Dendritic cell treated with granulocyte-macrophage colony-stimulating factor and Interleukin-4, amounts not matched to agents 40 ng/mL and 50 ng/mL, for 4 days (primary cell): ENCODE measurements around the gene COL23A1.
A peak's percentile ranks its signal among the peaks of the same experiment; 100 is the strongest.

Source experiments
- H3K27ac Mint-ChIP-seq: one replicate; pipeline ENCODE4 v1.8.0; 2022; ENCODE audit warnings: mild to moderate bottlenecking, mixed read lengths
- H3K27me3 Mint-ChIP-seq: one replicate; pipeline ENCODE4 v1.8.0; 2022; ENCODE audit warnings: mild to moderate bottlenecking, mixed read lengths
- H3K36me3 Mint-ChIP-seq: one replicate; pipeline ENCODE4 v1.8.0; 2022; ENCODE audit warnings: low read depth, mixed read lengths
- H3K4me1 Mint-ChIP-seq: one replicate; pipeline ENCODE4 v1.8.0; 2022; ENCODE audit warnings: low read depth, mixed read lengths
- H3K4me3 Mint-ChIP-seq: one replicate; pipeline ENCODE4 v1.8.0; 2022; ENCODE audit warnings: mild to moderate bottlenecking, moderate library complexity, mixed read lengths
- H3K9me3 Mint-ChIP-seq: one replicate; pipeline ENCODE4 v1.8.0; 2022; ENCODE audit warnings: mixed read lengths
- intact Hi-C: fragments of 100-400 bp; cut with micrococcal nuclease; formaldehyde crosslinking; loops from one replicate; pipeline ENCODE4 v1.15.0; 2022

COL23A1 gene

DNA sequence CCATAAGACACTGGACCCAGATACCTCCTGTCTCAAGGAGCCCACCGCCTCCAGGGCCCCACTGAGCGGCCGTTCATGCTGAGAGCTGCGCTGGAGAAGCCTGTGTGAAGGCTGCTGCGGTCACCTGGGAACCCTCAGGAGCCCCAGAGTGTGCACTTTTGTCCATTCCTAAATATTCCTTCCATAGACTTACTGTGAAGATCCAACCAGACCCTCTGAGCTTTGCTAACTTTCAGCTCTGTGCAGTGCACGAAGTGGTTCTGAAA is 119.5 kb downstream of the COL23A1 start:
- intact Hi-C loops, result no loop called here
- Mint-ChIP-seq H3K4me1 (peaks cover 69% of the 10 kb centered on the region), H3K4me3 (no peak overlapping the region), H3K9me3 (no peaks in the 10 kb centered on the region), H3K36me3 (no peaks in the 10 kb centered on the region), H3K27ac (no peak overlapping the region), H3K27me3 (peaks cover 7% of the 10 kb centered on the region)

DNA sequence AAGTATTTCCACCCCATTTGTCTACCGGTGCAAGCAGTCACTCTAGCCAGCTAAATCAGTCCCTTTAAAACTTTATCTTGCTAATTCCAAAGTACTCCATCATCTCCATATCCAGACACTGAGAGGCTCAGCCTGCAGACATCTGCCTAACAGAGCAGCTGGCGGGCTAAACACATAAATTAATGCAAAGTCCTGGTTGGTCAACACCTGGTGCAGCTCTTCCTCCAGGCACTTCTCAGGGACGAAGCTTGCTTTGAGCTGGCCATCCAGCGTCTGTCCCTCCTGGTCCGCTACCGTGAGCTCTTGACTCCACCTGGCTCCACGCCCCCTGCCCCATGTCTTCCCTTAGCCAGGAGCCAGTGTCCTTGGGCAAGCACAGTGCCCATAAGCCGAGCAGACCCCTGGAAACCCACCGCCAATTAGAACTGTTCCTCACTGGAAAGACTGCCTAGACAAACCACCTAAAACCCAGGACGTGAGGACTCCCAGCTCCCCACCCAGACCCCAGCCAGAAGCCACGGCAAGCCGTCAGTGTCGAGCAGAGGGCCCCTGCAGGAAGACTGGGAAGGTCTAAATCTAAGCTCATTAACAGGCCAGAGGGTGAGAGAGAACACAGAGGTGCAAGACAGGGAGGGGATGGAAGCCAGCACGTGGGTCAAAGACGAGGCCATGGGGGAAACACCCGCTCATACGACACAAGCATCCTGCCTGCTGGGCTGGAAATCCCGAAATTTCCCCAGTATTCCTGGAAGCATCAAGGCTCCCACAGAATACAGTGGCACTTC is 120.0 kb downstream of the COL23A1 start:
- H3K27ac Mint-ChIP-seq, result no peak overlapping the region
- H3K4me3 Mint-ChIP-seq, result no peak overlapping the region
- H3K27me3 Mint-ChIP-seq, result peaks cover 11% of the 10 kb centered on the region
- no peaks in the 10 kb centered on the region for H3K36me3 Mint-ChIP-seq
- H3K4me1 Mint-ChIP-seq, result peaks cover 72% of the 10 kb centered on the region
- intact Hi-C loops, result loop anchor here (10.0 kb wide), 1 partner anchor 185 kb away; no protein-coding TSS in a partner anchor
- H3K9me3 Mint-ChIP-seq, result no peaks in the 10 kb centered on the region

DNA sequence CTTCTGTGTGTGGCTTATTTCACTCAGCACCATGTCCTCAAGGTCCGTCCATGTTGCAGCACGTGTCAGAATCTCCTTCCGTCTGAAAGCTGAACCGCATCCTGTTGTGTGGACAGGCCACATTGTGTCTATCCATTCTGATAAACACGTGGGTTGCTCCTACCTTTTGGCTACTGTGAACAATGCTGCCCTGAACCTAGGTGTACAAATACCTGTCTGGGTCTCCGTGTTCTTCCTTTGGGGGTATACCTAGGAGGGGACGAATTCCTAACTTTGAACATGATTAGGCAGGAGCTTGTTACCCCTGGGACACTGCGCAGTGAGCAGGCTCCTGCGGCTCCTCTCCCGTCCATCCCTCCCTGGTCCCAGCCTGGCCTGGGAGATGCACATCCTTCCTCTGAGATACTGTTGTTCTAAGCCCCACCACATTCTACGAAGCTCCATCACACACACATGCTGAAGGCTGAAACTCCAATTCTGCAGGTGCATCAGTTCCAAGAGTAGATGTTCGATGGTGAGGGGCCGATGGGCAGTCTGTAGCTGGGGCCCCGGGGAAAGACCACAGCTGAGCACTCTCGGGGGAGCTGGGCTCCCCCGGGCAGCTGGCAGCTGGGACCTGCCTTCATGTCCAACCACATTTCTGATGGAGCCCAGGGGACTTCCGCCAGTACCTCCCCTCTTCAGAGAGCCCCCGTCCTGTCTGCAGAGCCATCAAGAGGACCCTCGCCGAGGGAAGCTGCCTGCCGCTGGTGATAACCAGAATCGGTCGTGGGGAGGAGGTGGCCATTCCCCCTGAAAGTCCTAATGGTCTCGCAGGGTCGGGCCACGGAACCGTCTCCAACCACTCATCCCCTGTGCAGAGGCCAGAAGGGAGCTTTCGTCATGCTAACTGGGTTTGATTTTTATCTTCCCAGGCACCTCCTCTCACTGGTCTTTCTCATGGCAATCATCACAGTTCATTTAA is 120.9 kb downstream of the COL23A1 start:
- Mint-ChIP-seq H3K4me1 (peaks cover 75% of the 10 kb centered on the region), H3K4me3 (no peak overlapping the region), H3K27me3 (peaks cover 11% of the 10 kb centered on the region), H3K36me3 (no peaks in the 10 kb centered on the region), H3K9me3 (no peaks in the 10 kb centered on the region), H3K27ac (peak overlapping the region; percentile 79)
- intact Hi-C loops, result loop anchor here (10.0 kb wide), 1 partner anchor 184 kb away; no protein-coding TSS in a partner anchor

DNA sequence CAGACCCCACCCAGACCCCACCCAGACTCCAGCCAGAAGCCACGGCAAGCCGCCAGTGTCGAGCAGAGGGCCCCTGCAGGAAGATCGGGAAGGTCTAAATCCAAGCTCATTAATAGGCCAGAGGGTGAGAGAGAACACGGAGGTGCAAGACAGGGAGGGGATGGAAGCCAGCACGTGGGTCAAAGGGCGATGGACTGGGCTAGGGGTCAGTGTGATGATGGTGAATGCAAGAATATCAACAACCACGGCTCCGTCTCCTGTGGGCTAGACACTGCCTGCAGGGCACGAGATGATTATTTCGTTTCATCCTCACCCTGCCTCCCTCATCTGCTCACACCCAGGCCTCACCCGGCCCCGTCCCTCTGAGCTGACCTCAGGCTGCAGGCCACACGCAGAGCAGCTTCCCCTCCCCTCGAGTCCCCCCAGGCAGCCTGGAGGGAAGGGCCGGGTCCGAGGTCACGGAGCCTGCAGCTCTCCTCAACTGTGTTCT is 122.0 kb downstream of the COL23A1 start:
- H3K4me1 Mint-ChIP-seq, result peaks cover 71% of the 10 kb centered on the region
- H3K27ac Mint-ChIP-seq, result peak overlapping the region; percentile 79
- intact Hi-C loops, result loop anchor here (10.0 kb wide), 1 partner anchor 183 kb away; no protein-coding TSS in a partner anchor
- peak overlapping the region; percentile 26 for H3K4me3 Mint-ChIP-seq
- H3K36me3 Mint-ChIP-seq, result no peaks in the 10 kb centered on the region
- H3K27me3 Mint-ChIP-seq, result peaks cover 11% of the 10 kb centered on the region
- H3K9me3 Mint-ChIP-seq, result no peaks in the 10 kb centered on the region

DNA sequence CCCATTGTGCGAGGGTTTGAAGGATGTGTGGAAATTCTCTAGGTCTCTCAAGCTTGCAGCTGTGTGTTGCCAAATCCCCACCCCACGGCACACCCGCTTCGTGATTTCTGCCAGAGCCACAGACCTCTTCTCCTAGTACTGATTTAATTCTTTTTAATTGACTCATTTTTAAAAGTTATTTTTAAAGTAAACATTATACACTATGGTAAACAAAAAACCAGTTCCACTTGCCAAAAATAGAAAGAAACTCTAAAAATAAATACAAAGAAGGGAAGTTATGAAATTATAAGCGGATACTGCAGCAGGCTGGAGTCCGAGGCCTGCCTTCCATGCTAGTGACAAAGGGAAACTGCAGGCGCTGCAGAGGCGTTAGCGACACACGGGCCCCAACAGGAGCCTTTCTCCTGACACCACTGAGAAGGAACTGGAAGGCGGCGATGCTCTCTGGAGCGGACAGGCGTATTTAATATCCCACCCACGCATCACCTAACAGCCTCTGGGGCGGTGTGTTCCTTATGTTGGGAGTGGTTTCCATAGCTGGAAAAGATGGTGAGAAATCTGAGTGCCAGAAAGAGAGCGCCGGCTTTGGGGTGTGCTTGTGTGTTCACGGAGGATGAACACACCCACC is 122.5 kb downstream of the COL23A1 start:
- H3K9me3 Mint-ChIP-seq, result no peaks in the 10 kb centered on the region
- peak overlapping the region; percentile 79 for H3K27ac Mint-ChIP-seq
- no peaks in the 10 kb centered on the region for H3K36me3 Mint-ChIP-seq
- H3K4me3 Mint-ChIP-seq, result peak overlapping the region; percentile 26
- intact Hi-C loops, result loop anchor here (10.0 kb wide), 1 partner anchor 183 kb away; no protein-coding TSS in a partner anchor
- H3K4me1 Mint-ChIP-seq, result peaks cover 76% of the 10 kb centered on the region
- peaks cover 11% of the 10 kb centered on the region for H3K27me3 Mint-ChIP-seq

DNA sequence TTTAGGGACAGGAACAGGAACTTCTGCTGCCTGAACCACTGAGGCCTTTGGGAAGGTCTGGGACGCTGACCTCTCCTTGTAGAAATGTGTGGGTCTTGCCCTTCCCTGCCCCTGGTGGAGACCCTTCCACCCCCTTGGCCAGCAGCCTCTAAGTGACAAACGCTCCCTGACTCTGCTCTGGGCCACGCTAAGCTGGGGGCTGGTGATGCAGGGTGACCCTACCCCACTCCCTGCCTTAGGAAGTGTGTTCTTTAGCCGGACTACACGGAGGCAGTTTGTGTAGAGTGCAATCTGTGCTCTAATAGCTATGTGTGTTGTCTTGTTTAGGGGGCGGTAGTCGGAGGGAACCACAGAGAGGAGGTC is 123.0 kb downstream of the COL23A1 start:
- Mint-ChIP-seq H3K27me3 (peaks cover 11% of the 10 kb centered on the region), H3K36me3 (no peaks in the 10 kb centered on the region), H3K9me3 (no peaks in the 10 kb centered on the region), H3K4me3 (no peak overlapping the region), H3K27ac (peak overlapping the region; percentile 79), H3K4me1 (peaks cover 81% of the 10 kb centered on the region)
- intact Hi-C loops, result loop anchor here (10.0 kb wide), 1 partner anchor 182 kb away; no protein-coding TSS in a partner anchor

DNA sequence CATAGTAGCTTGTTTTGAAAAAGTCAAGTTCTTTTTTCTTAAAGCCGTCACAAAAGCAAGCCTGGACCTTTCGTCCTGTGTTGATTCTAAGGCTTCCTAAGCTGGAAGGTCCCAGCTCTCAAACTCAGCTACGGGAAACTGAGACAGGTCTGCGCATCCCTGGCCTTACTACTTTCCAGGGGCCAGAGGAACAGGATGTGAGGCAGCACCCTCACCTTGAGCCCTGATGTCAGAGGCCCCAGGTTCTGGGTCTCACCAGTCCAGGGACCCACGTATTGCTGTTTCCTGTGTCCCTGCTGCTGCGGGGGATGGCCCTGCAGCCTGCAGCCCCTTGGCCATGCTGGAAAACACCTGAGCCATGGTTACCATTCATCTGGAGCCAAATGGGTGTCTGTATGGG is 123.9 kb downstream of the COL23A1 start:
- Mint-ChIP-seq H3K36me3 (no peaks in the 10 kb centered on the region), H3K27me3 (peaks cover 11% of the 10 kb centered on the region), H3K27ac (peak overlapping the region; percentile 79), H3K4me3 (no peak overlapping the region), H3K9me3 (no peaks in the 10 kb centered on the region), H3K4me1 (peaks cover 83% of the 10 kb centered on the region)
- intact Hi-C loops, result loop anchor here (10.0 kb wide), 1 partner anchor 182 kb away; no protein-coding TSS in a partner anchor

DNA sequence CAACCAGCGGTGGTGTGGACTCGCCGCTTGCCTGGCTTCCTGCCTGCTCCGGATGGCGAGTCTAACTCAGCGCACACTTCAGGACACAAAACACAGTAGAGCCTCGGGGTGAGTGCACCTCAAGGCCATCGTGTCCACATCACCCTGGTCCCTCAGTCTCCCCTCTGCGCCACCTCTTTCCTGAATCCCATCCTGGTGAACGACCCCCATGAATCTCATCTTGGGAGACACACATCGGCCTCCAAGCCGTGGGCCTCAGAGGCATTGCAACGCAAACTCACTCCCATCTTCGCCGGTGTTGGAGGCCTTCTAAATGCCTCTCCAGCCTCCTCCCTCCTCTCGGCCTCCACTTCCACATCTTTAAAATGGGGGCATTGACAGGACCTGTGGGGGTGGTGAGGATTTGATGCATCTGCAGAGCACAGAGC is 124.3 kb downstream of the COL23A1 start:
- Mint-ChIP-seq H3K27ac (peak overlapping the region; percentile 5), H3K4me1 (peaks cover 88% of the 10 kb centered on the region), H3K36me3 (no peaks in the 10 kb centered on the region), H3K27me3 (peaks cover 11% of the 10 kb centered on the region), H3K4me3 (no peak overlapping the region), H3K9me3 (no peaks in the 10 kb centered on the region)
- intact Hi-C loops, result loop anchor here (10.0 kb wide), 1 partner anchor 181 kb away; no protein-coding TSS in a partner anchor

DNA sequence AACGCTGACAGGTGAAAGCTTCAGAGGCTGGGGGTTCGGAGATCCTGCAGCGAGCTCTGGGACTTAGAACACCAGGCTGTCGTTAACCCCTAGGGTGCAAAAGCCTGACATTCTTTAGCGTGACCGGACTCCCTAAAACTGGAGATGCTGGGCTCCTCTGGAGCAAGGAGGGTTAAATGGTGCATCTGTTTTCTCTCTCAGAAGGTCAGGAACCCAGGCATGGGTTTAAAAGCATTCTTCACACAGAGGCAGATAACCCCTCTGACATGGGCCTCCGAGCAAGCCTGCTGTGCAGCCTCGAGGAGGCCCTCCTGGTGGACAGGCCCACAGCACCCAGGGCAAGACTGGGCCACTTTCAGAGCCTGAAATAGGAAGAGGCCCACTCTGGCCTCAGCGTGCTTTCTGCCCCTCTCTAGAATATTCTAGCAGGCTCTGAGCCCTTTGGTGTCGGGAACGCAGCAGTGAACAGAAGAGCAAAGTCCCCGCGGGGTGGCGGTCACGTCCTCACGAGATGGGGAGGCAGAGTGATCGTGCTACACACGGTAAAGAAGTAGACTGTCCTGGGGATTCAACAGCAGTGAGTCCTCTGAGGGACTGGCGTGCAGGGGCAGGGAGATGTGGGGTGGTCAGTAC is 124.8 kb downstream of the COL23A1 start:
- H3K4me3 Mint-ChIP-seq, result no peak overlapping the region
- peaks cover 10% of the 10 kb centered on the region for H3K27me3 Mint-ChIP-seq
- intact Hi-C loops, result loop anchor here (10.0 kb wide), 1 partner anchor 181 kb away; no protein-coding TSS in a partner anchor
- H3K36me3 Mint-ChIP-seq, result no peaks in the 10 kb centered on the region
- no peak overlapping the region for H3K27ac Mint-ChIP-seq
- no peaks in the 10 kb centered on the region for H3K9me3 Mint-ChIP-seq
- H3K4me1 Mint-ChIP-seq, result peaks cover 88% of the 10 kb centered on the region

DNA sequence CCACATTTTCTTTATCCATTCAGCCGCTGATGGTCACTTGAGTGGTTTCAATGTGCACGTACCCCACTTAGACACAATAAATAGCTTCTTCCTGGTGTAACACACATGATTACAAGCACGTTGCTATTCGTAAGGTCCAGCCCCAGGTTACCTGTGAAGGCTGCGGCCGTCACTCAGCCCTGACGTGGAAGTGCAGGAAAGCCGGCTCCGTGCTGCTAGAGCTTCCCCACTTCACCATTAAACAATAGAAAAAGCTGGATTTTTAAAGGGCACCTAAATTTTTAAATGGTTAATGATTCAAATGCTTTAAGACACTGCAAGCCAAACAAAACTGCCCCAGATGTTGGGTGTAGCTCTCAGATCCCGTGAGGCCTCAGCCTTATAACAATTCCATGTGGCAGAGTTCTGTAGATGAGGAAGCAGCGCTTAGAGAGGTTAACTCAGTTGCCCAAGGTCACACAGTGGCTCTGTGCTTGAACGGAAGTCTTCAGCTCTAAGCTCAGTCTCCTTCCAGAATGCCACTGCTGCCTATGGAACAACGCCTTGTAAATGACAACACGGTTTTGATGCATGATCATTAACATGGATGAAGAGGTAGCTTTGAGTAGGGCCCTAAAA is 125.7 kb downstream of the COL23A1 start:
- Mint-ChIP-seq H3K4me1 (peaks cover 89% of the 10 kb centered on the region), H3K27ac (no peak overlapping the region), H3K9me3 (no peaks in the 10 kb centered on the region), H3K4me3 (no peak overlapping the region), H3K36me3 (no peaks in the 10 kb centered on the region), H3K27me3 (peaks cover 8% of the 10 kb centered on the region)
- intact Hi-C loops, result loop anchor here (10.0 kb wide), 1 partner anchor 180 kb away; no protein-coding TSS in a partner anchor

DNA sequence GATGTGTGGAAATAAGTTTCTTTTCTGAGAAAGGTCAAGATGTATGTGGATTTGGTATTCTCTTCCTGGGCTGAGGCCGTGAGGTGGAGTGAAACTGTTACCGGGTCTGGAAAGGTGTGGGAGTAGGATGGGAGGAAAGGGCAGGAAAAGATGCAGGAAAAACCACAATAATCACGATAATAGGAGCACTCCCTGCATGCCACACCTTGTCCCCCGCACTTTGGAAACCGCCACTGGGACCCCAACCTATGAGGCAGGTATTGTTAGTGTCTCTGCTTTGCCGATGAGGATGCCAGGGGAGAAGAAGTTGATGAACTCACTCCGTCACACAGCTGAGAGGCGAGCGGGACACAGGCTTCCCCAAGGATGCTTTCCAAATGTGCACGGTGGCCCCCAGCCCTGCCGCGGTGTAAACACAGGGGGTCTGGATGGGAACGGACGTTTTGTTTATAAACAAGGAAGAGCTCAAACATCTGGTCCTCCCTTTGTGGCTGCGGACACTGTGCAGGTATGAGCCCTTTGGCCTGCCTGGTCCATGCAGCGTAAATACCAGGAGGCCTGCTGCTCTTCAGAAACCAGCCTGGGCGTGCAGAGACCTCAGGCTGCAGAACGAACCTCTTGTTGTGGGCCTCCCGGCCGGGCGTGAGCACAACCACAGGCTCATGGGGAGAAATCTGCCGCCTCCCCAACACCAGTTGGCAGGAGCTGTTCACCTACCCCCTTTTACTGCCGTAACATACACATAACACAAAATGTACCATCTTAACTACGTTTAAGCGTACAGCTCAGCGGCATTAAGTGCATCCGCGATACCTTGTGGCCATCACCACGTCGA is 126.7 kb downstream of the COL23A1 start:
- intact Hi-C loops, result loop anchor here (10.0 kb wide), 1 partner anchor 179 kb away; no protein-coding TSS in a partner anchor
- H3K4me1 Mint-ChIP-seq, result peaks cover 81% of the 10 kb centered on the region
- H3K4me3 Mint-ChIP-seq, result no peak overlapping the region
- no peaks in the 10 kb centered on the region for H3K36me3 Mint-ChIP-seq
- peaks cover 3% of the 10 kb centered on the region for H3K27me3 Mint-ChIP-seq
- no peaks in the 10 kb centered on the region for H3K9me3 Mint-ChIP-seq
- H3K27ac Mint-ChIP-seq, result no peak overlapping the region

DNA sequence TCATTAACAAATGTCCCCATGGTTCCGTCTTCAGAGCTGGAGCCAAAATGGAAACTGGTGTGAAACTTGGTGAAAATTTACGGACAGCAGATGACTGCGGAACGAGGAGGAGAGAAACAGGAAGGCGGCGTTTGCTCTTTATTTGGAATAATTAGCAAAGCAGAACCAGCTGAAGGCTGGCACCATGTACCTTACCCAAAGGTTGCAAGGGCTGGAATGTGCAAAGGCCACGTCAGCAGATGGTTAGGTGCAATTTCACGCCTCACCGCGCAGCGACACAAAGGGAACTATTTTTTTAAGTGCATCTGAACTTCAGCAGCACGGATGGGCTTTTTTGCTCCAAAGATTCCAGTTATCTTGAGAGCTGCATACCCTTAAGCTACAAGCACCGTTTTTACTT is 127.4 kb downstream of the COL23A1 start:
- no peak overlapping the region for H3K27ac Mint-ChIP-seq
- peaks cover 78% of the 10 kb centered on the region for H3K4me1 Mint-ChIP-seq
- intact Hi-C loops, result loop anchor here (10.0 kb wide), 1 partner anchor 178 kb away; no protein-coding TSS in a partner anchor
- H3K36me3 Mint-ChIP-seq, result no peaks in the 10 kb centered on the region
- no peak overlapping the region for H3K4me3 Mint-ChIP-seq
- H3K9me3 Mint-ChIP-seq, result no peaks in the 10 kb centered on the region
- H3K27me3 Mint-ChIP-seq, result peaks cover 3% of the 10 kb centered on the region
